ENCODE measurements around the gene OR13C2. TPM values are rescaled to one million over a fixed set of nuclear protein-coding genes. Genes with fewer than 3 reads are reported as not detected.

Gene OR13C2
- total RNA-seq, 1 donor from 2014 or later = not detected

- H3K4me3 Mint-ChIP-seq (ENCODE audit: unreplicated experiment) = peak overlapping the region; percentile 37
- peaks cover 6% of the 10 kb centered on the region for H3K27me3 Mint-ChIP-seq (ENCODE audit: unreplicated experiment)
- no peak for DNase-seq
- peaks cover 10% of the 10 kb centered on the region for H3K9me3 Mint-ChIP-seq (ENCODE audit: unreplicated experiment)
- TF ChIP-seq CTCF (IDR thresholded peaks at IDR 0.05; ENCODE audit: partially characterized antibody, unreplicated experiment) = no peak
- peak overlapping the region; percentile 82 for H3K27ac Mint-ChIP-seq (ENCODE audit: unreplicated experiment)
- H3K4me1 Mint-ChIP-seq (ENCODE audit: low read depth, unreplicated experiment) = peaks cover 14% of the 10 kb centered on the region
- H3K36me3 Mint-ChIP-seq (ENCODE audit: unreplicated experiment) = peaks cover 4% of the 10 kb centered on the region
Measured at GRCh38 chr9:104589626-104590025, 15.8 kb downstream of the OR13C2 start.

- Mint-ChIP-seq H3K36me3 (ENCODE audit: unreplicated experiment) (no peaks in the 10 kb centered on the region), H3K4me1 (ENCODE audit: low read depth, unreplicated experiment) (peaks cover 14% of the 10 kb centered on the region), H3K4me3 (ENCODE audit: unreplicated experiment) (no peak overlapping the region), H3K9me3 (ENCODE audit: unreplicated experiment) (peaks cover 7% of the 10 kb centered on the region), H3K27me3 (ENCODE audit: unreplicated experiment) (peaks cover 6% of the 10 kb centered on the region), H3K27ac (ENCODE audit: unreplicated experiment) (no peak overlapping the region)
- DNase-seq = no peak
- no peak for TF ChIP-seq CTCF (IDR thresholded peaks at IDR 0.05; ENCODE audit: partially characterized antibody, unreplicated experiment)
Measured at GRCh38 chr9:104586496-104587180, 18.8 kb downstream of the OR13C2 start.

GRCh38 chr9:104580562-104580961 is 24.9 kb downstream of the OR13C2 start:
- Mint-ChIP-seq H3K27me3 (ENCODE audit: unreplicated experiment) (peaks cover 2% of the 10 kb centered on the region), H3K4me1 (ENCODE audit: low read depth, unreplicated experiment) (no peaks in the 10 kb centered on the region), H3K27ac (ENCODE audit: unreplicated experiment) (no peak overlapping the region), H3K36me3 (ENCODE audit: unreplicated experiment) (no peaks in the 10 kb centered on the region), H3K4me3 (ENCODE audit: unreplicated experiment) (no peak overlapping the region), H3K9me3 (ENCODE audit: unreplicated experiment) (no peaks in the 10 kb centered on the region)
- DNase-seq = no peak
- no peak for TF ChIP-seq CTCF (IDR thresholded peaks at IDR 0.05; ENCODE audit: partially characterized antibody, unreplicated experiment)

- Mint-ChIP-seq H3K9me3 (ENCODE audit: unreplicated experiment) (peaks cover 2% of the 10 kb centered on the region), H3K36me3 (ENCODE audit: unreplicated experiment) (no peaks in the 10 kb centered on the region), H3K4me3 (ENCODE audit: unreplicated experiment) (no peak overlapping the region), H3K27me3 (ENCODE audit: unreplicated experiment) (peaks cover 2% of the 10 kb centered on the region), H3K27ac (ENCODE audit: unreplicated experiment) (no peak overlapping the region), H3K4me1 (ENCODE audit: low read depth, unreplicated experiment) (no peaks in the 10 kb centered on the region)
- no peak for TF ChIP-seq CTCF (IDR thresholded peaks at IDR 0.05; ENCODE audit: partially characterized antibody, unreplicated experiment)
- no peak for DNase-seq
Measured at GRCh38 chr9:104577263-104577662, 28.2 kb downstream of the OR13C2 start.

- TF ChIP-seq CTCF (IDR thresholded peaks at IDR 0.05; ENCODE audit: partially characterized antibody, unreplicated experiment) = no peak
- Mint-ChIP-seq H3K9me3 (ENCODE audit: unreplicated experiment) (peaks cover 2% of the 10 kb centered on the region), H3K4me1 (ENCODE audit: low read depth, unreplicated experiment) (no peaks in the 10 kb centered on the region), H3K36me3 (ENCODE audit: unreplicated experiment) (no peaks in the 10 kb centered on the region), H3K27ac (ENCODE audit: unreplicated experiment) (peak overlapping the region; percentile 87), H3K4me3 (ENCODE audit: unreplicated experiment) (no peak overlapping the region), H3K27me3 (ENCODE audit: unreplicated experiment) (peaks cover 2% of the 10 kb centered on the region)
- no peak for DNase-seq
Measured at GRCh38 chr9:104575456-104575855, 30.0 kb downstream of the OR13C2 start.
